HG03095 (cell line): ENCODE results near the gene MRAS.
"Not testable (repeated sequence)": the region's sequence is repeated elsewhere in the genome, so short reads cannot be mapped to it uniquely, and the experiment has no call there.

Experiments
- ATAC-seq: cut with Tn5 transposase; IDR thresholded peaks from one replicate; pipeline ENCODE4 v1.9.1; 2021; ENCODE audit warnings: moderate library complexity; ENCODE audit not compliant: unreplicated experiment

The MRAS gene

GRCh38 chr3:138366006-138366759 is 17.8 kb downstream of the MRAS start:
- no peak for ATAC-seq

- ATAC-seq, result no peak
These were observed 19.0 kb downstream of the MRAS start for GRCh38 chr3:138367326-138367850.

- no peak for ATAC-seq
These were observed 19.5 kb downstream of the MRAS start for GRCh38 chr3:138367911-138368310.

- no peak for ATAC-seq
These were observed 20.9 kb downstream of the MRAS start for GRCh38 chr3:138369151-138369900.

GRCh38 chr3:138370321-138370720 is 21.9 kb downstream of the MRAS start:
- no peak for ATAC-seq

GRCh38 chr3:138371070-138371965 is 22.9 kb downstream of the MRAS start:
- peak; percentile 100 for ATAC-seq

GRCh38 chr3:138373087-138373735 is 24.8 kb downstream of the MRAS start:
- no peak for ATAC-seq

- no peak for ATAC-seq
These were observed 25.3 kb downstream of the MRAS start for GRCh38 chr3:138373736-138374094.

- no peak for ATAC-seq
These were observed 26.3 kb downstream of the MRAS start for GRCh38 chr3:138374573-138375134.

- no peak for ATAC-seq
These were observed 27.1 kb downstream of the MRAS start for GRCh38 chr3:138375447-138375846.

GRCh38 chr3:138376663-138377062 is 28.3 kb downstream of the MRAS start:
- no peak for ATAC-seq

- ATAC-seq, result not testable (repeated sequence)
These were observed 28.8 kb downstream of the MRAS start for GRCh38 chr3:138377212-138377611.

GRCh38 chr3:138377804-138378203 is 29.4 kb downstream of the MRAS start:
- no peak for ATAC-seq

- no peak for ATAC-seq
These were observed 30.0 kb downstream of the MRAS start for GRCh38 chr3:138378331-138378730.

GRCh38 chr3:138378990-138379389 is 30.6 kb downstream of the MRAS start:
- no peak for ATAC-seq

- no peak for ATAC-seq
These were observed 33.1 kb downstream of the MRAS start for GRCh38 chr3:138381413-138381901.

- ATAC-seq, result no peak
These were observed 33.8 kb downstream of the MRAS start for GRCh38 chr3:138381950-138382715.

GRCh38 chr3:138383715-138384465 is 35.5 kb downstream of the MRAS start:
- no peak for ATAC-seq

GRCh38 chr3:138384531-138384930 is 36.2 kb downstream of the MRAS start:
- ATAC-seq, result no peak
